NT2/D1 (cell line): ENCODE data around the gene C3orf62.

Source experiments
- SUZ12 ChIP-seq: IDR thresholded peaks from 2 replicates; pipeline ENCODE4 v1.6.1; 2011; ENCODE audit not compliant: insufficient read length, insufficient read depth; ENCODE audit errors: extremely low read depth
- YY1 ChIP-seq: IDR thresholded peaks from 2 replicates; pipeline ENCODE4 v1.6.1; 2011; ENCODE audit not compliant: insufficient read length, insufficient read depth

DNA sequence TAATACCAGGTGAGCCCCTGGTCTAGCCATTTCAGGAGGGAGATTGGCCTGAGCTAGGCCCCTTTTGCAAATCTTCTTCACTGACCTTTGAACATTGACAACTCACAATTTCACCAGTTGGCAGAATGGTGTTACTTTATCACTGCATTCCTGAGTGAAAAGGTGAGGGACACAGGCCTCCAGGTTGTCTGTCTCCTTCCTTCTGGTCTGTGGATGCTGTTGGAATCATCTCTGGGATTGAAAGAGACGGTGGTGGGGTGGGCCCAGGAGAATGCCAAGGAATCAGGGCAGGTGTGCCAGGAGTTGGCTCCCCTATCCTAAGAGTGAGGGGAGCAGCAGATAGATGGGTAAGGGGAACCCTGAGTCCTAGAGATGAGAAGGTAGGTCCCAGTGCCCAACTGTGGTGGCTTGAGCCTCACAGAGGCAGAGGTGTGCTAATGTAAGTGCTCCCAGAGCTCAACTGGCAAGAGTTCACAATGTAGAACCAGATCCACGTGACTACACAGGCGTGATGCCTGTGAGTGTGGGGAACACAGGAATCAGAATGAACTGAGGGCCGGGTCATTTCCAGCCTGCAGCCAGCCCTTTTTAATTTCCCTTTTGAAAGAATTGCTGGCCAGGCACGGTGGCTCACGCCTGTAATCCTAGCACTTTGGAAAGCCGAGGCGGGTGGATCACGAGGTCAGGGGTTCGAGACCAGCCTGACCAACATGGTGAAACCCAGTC is 11.2 kb downstream of the C3orf62 start:
- TF ChIP-seq YY1 (no peak), SUZ12 (no peak)
